ENCODE measurements around the gene POU5F1.
"Not testable (repeated sequence)": the region's sequence is repeated elsewhere in the genome, so short reads cannot be mapped to it uniquely, and the experiment has no call there.

Gene POU5F1

GRCh38 chr6:31169858-31170599 lies 453 bp downstream of the POU5F1 start:
- intact Hi-C loops (cut with DNase I), result not testable (repeated sequence)
- peak in 1 of 10 donors; percentile 72 for DNase-seq

GRCh38 chr6:31169123-31169857 lies 1.2 kb downstream of the POU5F1 start:
- DNase-seq, result peak in 1 of 10 donors; percentile 24
- intact Hi-C loops (cut with DNase I), result no loop called here

GRCh38 chr6:31168606-31169005 lies 1.9 kb downstream of the POU5F1 start:
- intact Hi-C loops (cut with DNase I), result no loop called here
- DNase-seq, result peak in 1 of 10 donors; percentile 9

GRCh38 chr6:31165986-31166385 lies 4.5 kb downstream of the POU5F1 start:
- DNase-seq, result peak in 1 of 10 donors; percentile 6
- intact Hi-C loops (cut with DNase I), result no loop called here

- intact Hi-C loops (cut with DNase I), result not testable (repeated sequence)
- peak in 1 of 10 donors; percentile 59 for DNase-seq
Measured at GRCh38 chr6:31165064-31165832, 5.2 kb downstream of the POU5F1 start.

GRCh38 chr6:31164475-31165063 lies 5.9 kb downstream of the POU5F1 start:
- intact Hi-C loops (cut with DNase I), result not testable (repeated sequence)
- DNase-seq, result peak in 1 of 10 donors; percentile 16

GRCh38 chr6:31163922-31164321 lies 6.6 kb downstream of the POU5F1 start:
- intact Hi-C loops (cut with DNase I), result no loop called here
- DNase-seq, result no peak

GRCh38 chr6:31162463-31163165 lies 7.9 kb downstream of the POU5F1 start:
- DNase-seq, result peak in 1 of 10 donors; percentile 58
- intact Hi-C loops (cut with DNase I), result no loop called here

- peak in 1 of 10 donors; percentile 57 for DNase-seq
- intact Hi-C loops (cut with DNase I), result no loop called here
Measured at GRCh38 chr6:31161216-31162126, 9.0 kb downstream of the POU5F1 start.

GRCh38 chr6:31158863-31159855 lies 11.3 kb downstream of the POU5F1 start:
- intact Hi-C loops (cut with DNase I), result loop anchor here (5.0 kb wide), 1 partner anchor 38 kb away; no protein-coding TSS in a partner anchor
- DNase-seq, result peak in 1 of 10 donors; percentile 73

GRCh38 chr6:31158140-31158862 lies 12.2 kb downstream of the POU5F1 start, which contains the start of gene TCF19:
Gene TCF19 (plus strand): TSS chr6:31158589. CDS start chr6:31159470, 881 bp downstream.
- DNase-seq, result peak; percentile 92 to 99 (median 97)
- intact Hi-C loops (cut with DNase I), result loop anchor here (5.0 kb wide), 1 partner anchor 39 kb away; no protein-coding TSS in a partner anchor

GRCh38 chr6:31157513-31158139 lies 12.9 kb downstream of the POU5F1 start, which contains the start of gene CCHCR1:
Gene CCHCR1 (minus strand): TSS chr6:31157802. CDS start chr6:31157600, 202 bp downstream.
- DNase-seq, result peak in 1 of 10 donors; percentile 64
- intact Hi-C loops (cut with DNase I), result loop anchor here (5.0 kb wide), 1 partner anchor 40 kb away; no protein-coding TSS in a partner anchor

- DNase-seq, result peak in 1 of 10 donors; percentile 72
- intact Hi-C loops (cut with DNase I), result loop anchor here (5.0 kb wide), 1 partner anchor 41 kb away; no protein-coding TSS in a partner anchor
Measured at GRCh38 chr6:31156641-31157040, 13.8 kb downstream of the POU5F1 start.

GRCh38 chr6:31154436-31154835 lies 16.0 kb downstream of the POU5F1 start:
- DNase-seq, result peak in 1 of 10 donors; percentile 59
- intact Hi-C loops (cut with DNase I), result no loop called here

GRCh38 chr6:31152781-31153180 lies 17.7 kb downstream of the POU5F1 start:
- intact Hi-C loops (cut with DNase I), result no loop called here
- peak in 1 of 10 donors; percentile 18 for DNase-seq
